PC-3 (cell line): ENCODE data around the gene BAIAP2L2. TPM values are rescaled to one million over a fixed set of nuclear protein-coding genes. Genes with fewer than 3 reads are reported as not detected.

Source experiments
- ATAC-seq: fragments of 200-7000 bp; cut with Tn5 transposase; 2 replicates; pipeline ENCODE4 v1.9.1; 2020; ENCODE audit warnings: mild to moderate bottlenecking, moderate library complexity
- BruUV-seq: library from RNA; stranded (reverse); fragments of 400-500 nt; replicated peaks from 2 replicates; lab custom pipeline; 2021; lab: Mats Ljungman, UMichigan
- CTCF ChIA-PET: fragments of 300-600 bp; sonication (Branson Sonifier 250); formaldehyde crosslinking; loops from one replicate; lab custom pipeline; 2022; ENCODE audit warnings: antibody characterized with exemption; lab: Charles Lee
- POLR2A ChIA-PET: fragments of 300-600 bp; sonication (Branson Sonifier 250); formaldehyde crosslinking; loops from one replicate; lab custom pipeline; 2022; ENCODE audit warnings: antibody characterized with exemption; ENCODE audit not compliant: unreplicated experiment; lab: Charles Lee
- DNase-seq: peaks from one replicate; pipeline ENCODE4 v3.0.0-alpha.2; 2015
- H2AFZ ChIP-seq: fragments of 300-600 bp; sonication (generic); 2 replicates; pipeline ENCODE4 v1.6.0; 2016; ENCODE audit warnings: antibody characterized with exemption, low read length
- H3F3A ChIP-seq: fragments of 300-600 bp; sonication (generic); one replicate; pipeline ENCODE4 v1.6.0; 2017; ENCODE audit warnings: antibody characterized with exemption, low read length, control low read depth, mild to moderate bottlenecking; ENCODE audit not compliant: unreplicated experiment
- H3K27ac ChIP-seq: fragments of 300-600 bp; sonication (generic); 2 replicates; pipeline ENCODE4 v1.5.1; 2016; ENCODE audit warnings: mild to moderate bottlenecking, low read length
- H3K27me3 ChIP-seq: fragments of 300-600 bp; sonication (generic); 2 replicates; pipeline ENCODE4 v1.6.1; 2016; ENCODE audit warnings: low read length, mixed read lengths
- H3K36me3 ChIP-seq: fragments of 300-600 bp; sonication (generic); 2 replicates; pipeline ENCODE4 v1.6.1; 2016; ENCODE audit warnings: low read depth, mixed run types, low read length, mixed read lengths
- H3K4me1 ChIP-seq: fragments of 300-600 bp; sonication (generic); 2 replicates; pipeline ENCODE4 v1.5.1; 2016; ENCODE audit warnings: low read length; ENCODE audit not compliant: insufficient read depth
- H3K4me2 ChIP-seq: fragments of 300-600 bp; sonication (generic); 2 replicates; pipeline ENCODE4 v1.6.0; 2016; ENCODE audit warnings: low read length
- H3K4me3 ChIP-seq: fragments of 300-600 bp; sonication (generic); 2 replicates; pipeline ENCODE4 v1.5.1; 2016; ENCODE audit warnings: mild to moderate bottlenecking, low read length, mixed read lengths
- H3K79me2 ChIP-seq: fragments of 300-600 bp; sonication (generic); 2 replicates; pipeline ENCODE4 v1.6.1; 2017; ENCODE audit warnings: low read length, mixed read lengths
- H3K9ac ChIP-seq: fragments of 300-600 bp; sonication (generic); 2 replicates; pipeline ENCODE4 v1.6.0; 2016; ENCODE audit warnings: mild to moderate bottlenecking, low read length
- H3K9me2 ChIP-seq: fragments of 300-600 bp; sonication (generic); replicated peaks from 2 replicates; pipeline ENCODE4 v1.6.1; 2016; ENCODE audit warnings: mixed run types, low read length, mixed read lengths
- H3K9me3 ChIP-seq: fragments of 300-600 bp; sonication (generic); 2 replicates; pipeline ENCODE4 v1.6.1; 2016; ENCODE audit warnings: low read length, mixed read lengths
- H4K20me1 ChIP-seq: fragments of 300-600 bp; sonication (generic); 2 replicates; pipeline ENCODE4 v1.6.1; 2016; ENCODE audit warnings: low read length, mixed read lengths
- CTCF ChIP-seq: fragments of 300-600 bp; sonication (generic); conservative IDR thresholded peaks from 2 replicates; pipeline ENCODE4 v1.5.1; 2017; ENCODE audit warnings: antibody characterized with exemption, low read depth, mild to moderate bottlenecking, low read length
- EZH2 ChIP-seq: fragments of 300-600 bp; sonication (generic); IDR thresholded peaks from one replicate; pipeline ENCODE4 v1.6.1; 2017; ENCODE audit warnings: antibody characterized with exemption, mild to moderate bottlenecking, low read length; ENCODE audit not compliant: unreplicated experiment
- EZH2phosphoT487 ChIP-seq: fragments of 300-600 bp; sonication (generic); IDR thresholded peaks from 2 replicates; pipeline ENCODE4 v1.6.1; 2018; ENCODE audit warnings: mild to moderate bottlenecking, antibody characterized with exemption, low read length, borderline replicate concordance
- intact Hi-C: fragments of 100-400 bp; cut with micrococcal nuclease; formaldehyde crosslinking; loops from 2 replicates; pipeline ENCODE4 v1.9.0; 2023
- total RNA-seq: library from RNA; depleted of rRNA; stranded (reverse); fragments of >200 nt; gene quantifications from 2 replicates; pipeline ENCODE4 v1.2.3, GENCODE V29; 2014

BAIAP2L2 gene
- total RNA-seq, 1 experiment from 2014 or later = 0.80 TPM

GRCh38 chr22:38139901-38140300 is 29.4 kb upstream of the BAIAP2L2 start:
- TF ChIP-seq CTCF = no peak
- no peak for TF ChIP-seq EZH2
- TF ChIP-seq EZH2phosphoT487 = no peak
- intact Hi-C loops = no loop called here
- H3K4me3 ChIP-seq = no peak overlapping the region

GRCh38 chr22:38138961-38139360 is 28.5 kb upstream of the BAIAP2L2 start:
- no peaks in the 10 kb centered on the region for H3K27me3 ChIP-seq
- no peak for DNase-seq
- CTCF ChIA-PET = no interaction called here

More at GRCh38 chr22:38139901-38140300, 29.4 kb upstream of the BAIAP2L2 start:
- ChIA-PET CTCF (no interaction called here), POLR2A (no interaction called here)
- H3K9ac ChIP-seq = no peak overlapping the region
- H3K27ac ChIP-seq = no peak overlapping the region
- no peaks in the 10 kb centered on the region for H3K27me3 ChIP-seq
- H3K9me2 ChIP-seq = no peaks in the 10 kb centered on the region
- H3K79me2 ChIP-seq = no peaks in the 10 kb centered on the region
- peaks cover 20% of the 10 kb centered on the region for H3K4me1 ChIP-seq
- ATAC-seq (no peak), DNase-seq (no peak)
- no peak overlapping the region for H3K4me2 ChIP-seq
- no peaks in the 10 kb centered on the region for H3K9me3 ChIP-seq
- BruUV-seq = no TSS peak
- H3F3A ChIP-seq = no peaks in the 10 kb centered on the region
- H4K20me1 ChIP-seq = no peaks in the 10 kb centered on the region
- H2AFZ ChIP-seq = no peak overlapping the region
- no peaks in the 10 kb centered on the region for H3K36me3 ChIP-seq

More at GRCh38 chr22:38138961-38139360, 28.5 kb upstream of the BAIAP2L2 start:
- Histone ChIP-seq H3K9me2 (no peaks in the 10 kb centered on the region), H3K4me1 (peaks cover 25% of the 10 kb centered on the region), H3K36me3 (no peaks in the 10 kb centered on the region), H3K9ac (no peak overlapping the region), H3K9me3 (no peaks in the 10 kb centered on the region), H4K20me1 (no peaks in the 10 kb centered on the region), H3K4me2 (no peak overlapping the region), H2AFZ (no peak overlapping the region), H3K27ac (no peak overlapping the region), H3K4me3 (no peak overlapping the region), H3K79me2 (no peaks in the 10 kb centered on the region), H3F3A (no peaks in the 10 kb centered on the region)
- POLR2A ChIA-PET = no interaction called here
- TF ChIP-seq EZH2 = no peak
- no peak for TF ChIP-seq CTCF
- no peak for TF ChIP-seq EZH2phosphoT487
- BruUV-seq = no TSS peak
- intact Hi-C loops = no loop called here
- ATAC-seq = no peak
